ENCODE measurements around the gene KAZN.
A peak's percentile ranks its signal among the peaks of the same experiment; 100 is the strongest.

The KAZN gene

GRCh38 chr1:15002325-15002724, 403.8 kb downstream of the KAZN start:
- TF ChIP-seq CTCF (conservative IDR thresholded peaks at IDR 0.05; ENCODE audit: low read length): no peak
- H3K4me3 ChIP-seq (ENCODE audit: low read length): no peak overlapping the region
- DNase-seq (ENCODE audit: low read depth): no peak

GRCh38 chr1:15004396-15004795, 405.9 kb downstream of the KAZN start:
- peak; percentile 22 for DNase-seq (ENCODE audit: low read depth)
- no peak for TF ChIP-seq CTCF (conservative IDR thresholded peaks at IDR 0.05; ENCODE audit: low read length)
- H3K4me3 ChIP-seq (ENCODE audit: low read length): no peak overlapping the region

GRCh38 chr1:15005116-15005515, 406.6 kb downstream of the KAZN start:
- TF ChIP-seq CTCF (conservative IDR thresholded peaks at IDR 0.05; ENCODE audit: low read length): no peak
- no peak overlapping the region for H3K4me3 ChIP-seq (ENCODE audit: low read length)
- peak; percentile 38 for DNase-seq (ENCODE audit: low read depth)

DNA sequence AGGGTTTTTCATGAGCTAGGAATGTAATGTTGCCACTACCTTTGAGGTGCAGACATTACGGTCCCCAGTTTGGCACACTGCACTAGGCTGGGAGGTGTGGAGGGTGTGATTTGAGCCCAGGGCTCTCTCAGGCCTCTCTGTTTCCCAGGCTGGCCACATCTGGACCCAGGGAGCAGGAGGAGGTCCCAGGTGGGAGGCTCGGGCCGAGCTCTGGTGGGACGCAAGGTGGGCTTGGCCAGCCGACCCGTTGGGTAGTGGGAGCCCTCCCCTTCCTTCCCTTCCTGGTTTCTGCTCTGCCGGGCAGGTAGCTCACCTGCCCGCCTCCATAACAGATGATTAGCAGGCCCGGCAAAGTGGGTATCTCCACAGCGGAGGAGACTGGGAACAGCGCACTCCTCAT, 408.9 kb downstream of the KAZN start:
- TF ChIP-seq CTCF (conservative IDR thresholded peaks at IDR 0.05; ENCODE audit: low read length): no peak
- no peak for DNase-seq (ENCODE audit: low read depth)
- H3K4me3 ChIP-seq (ENCODE audit: low read length): no peak overlapping the region

DNA sequence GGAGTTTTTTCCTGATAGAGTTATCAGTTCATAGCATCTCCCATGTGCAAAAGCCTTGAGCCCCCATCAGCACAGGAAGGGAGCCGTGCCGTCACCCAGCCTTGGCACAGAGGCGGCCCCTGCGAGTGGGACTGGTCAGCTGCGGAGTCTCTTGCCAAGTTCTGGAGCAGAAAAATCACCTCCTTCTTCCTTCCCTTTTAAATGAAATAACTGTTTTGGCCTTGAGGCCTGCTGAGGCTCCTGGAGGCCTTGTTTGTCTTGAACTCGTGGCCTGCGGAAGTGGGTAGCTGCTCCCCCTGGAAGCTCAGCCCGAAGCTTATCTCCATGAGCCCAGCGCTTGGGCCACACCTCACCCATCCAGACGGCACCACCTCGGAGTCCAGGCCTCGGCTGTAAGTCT, 409.4 kb downstream of the KAZN start:
- H3K4me3 ChIP-seq (ENCODE audit: low read length): no peak overlapping the region
- DNase-seq (ENCODE audit: low read depth): no peak
- no peak for TF ChIP-seq CTCF (conservative IDR thresholded peaks at IDR 0.05; ENCODE audit: low read length)

GRCh38 chr1:15008783-15009729, 410.6 kb downstream of the KAZN start:
- DNase-seq (ENCODE audit: low read depth): no peak
- H3K4me3 ChIP-seq (ENCODE audit: low read length): no peak overlapping the region
- TF ChIP-seq CTCF (conservative IDR thresholded peaks at IDR 0.05; ENCODE audit: low read length): no peak

- no peak for TF ChIP-seq CTCF (conservative IDR thresholded peaks at IDR 0.05; ENCODE audit: low read length)
- no peak overlapping the region for H3K4me3 ChIP-seq (ENCODE audit: low read length)
- no peak for DNase-seq (ENCODE audit: low read depth)
These were observed 412.7 kb downstream of the KAZN start for GRCh38 chr1:15011160-15011559.
